GM12865 (cell line): ENCODE results near the gene CERKL.

Experiments
- DNase-seq: peaks from one replicate; pipeline ENCODE4 v3.0.0; 2010; ENCODE audit warnings: low read depth
- H3K4me3 ChIP-seq: 2 replicates; pipeline ENCODE4 v1.5.1; 2011; ENCODE audit warnings: mild to moderate bottlenecking, low read depth, low read length, control low read depth
- CTCF ChIP-seq: IDR thresholded peaks from 2 replicates; pipeline ENCODE4 v1.5.1; 2011; ENCODE audit warnings: low read length, control low read depth, low read depth, inconsistent platforms; ENCODE audit not compliant: insufficient read depth; ENCODE audit errors: missing control alignments

CERKL gene

DNA sequence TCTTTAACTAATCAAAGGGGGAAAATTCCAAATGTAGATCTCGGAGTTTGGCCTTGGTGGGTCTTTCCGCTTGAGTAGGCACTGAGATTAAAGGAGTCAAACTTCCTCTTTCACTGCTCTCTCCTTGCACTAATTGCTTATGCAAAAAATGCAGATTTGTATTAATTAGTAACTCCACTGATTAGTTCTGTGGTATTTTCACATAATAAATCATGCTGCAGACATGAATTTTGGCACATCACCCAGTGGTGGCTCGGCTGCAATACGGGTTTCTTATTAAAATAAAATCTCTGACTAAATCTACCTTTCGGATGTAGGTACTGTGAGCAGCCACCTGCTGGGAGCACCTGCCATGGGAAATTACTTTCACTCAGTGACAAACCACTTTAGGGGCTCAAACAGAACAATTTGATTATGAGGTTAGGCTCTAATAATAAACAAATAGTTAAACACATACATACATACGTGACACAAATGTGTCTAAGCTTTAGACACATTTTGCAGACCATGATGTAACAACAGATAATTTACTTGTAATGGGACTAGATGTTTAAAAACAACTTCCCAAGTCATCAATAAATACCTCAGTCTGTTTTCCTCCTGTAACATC is 29.8 kb upstream of the CERKL start:
- no peak for TF ChIP-seq CTCF
- no peak overlapping the region for H3K4me3 ChIP-seq
- no peak for DNase-seq

GRCh38 chr2:181685150-181685688 is 28.3 kb upstream of the CERKL start:
- DNase-seq, result no peak
- no peak for TF ChIP-seq CTCF
- no peak overlapping the region for H3K4me3 ChIP-seq

DNA sequence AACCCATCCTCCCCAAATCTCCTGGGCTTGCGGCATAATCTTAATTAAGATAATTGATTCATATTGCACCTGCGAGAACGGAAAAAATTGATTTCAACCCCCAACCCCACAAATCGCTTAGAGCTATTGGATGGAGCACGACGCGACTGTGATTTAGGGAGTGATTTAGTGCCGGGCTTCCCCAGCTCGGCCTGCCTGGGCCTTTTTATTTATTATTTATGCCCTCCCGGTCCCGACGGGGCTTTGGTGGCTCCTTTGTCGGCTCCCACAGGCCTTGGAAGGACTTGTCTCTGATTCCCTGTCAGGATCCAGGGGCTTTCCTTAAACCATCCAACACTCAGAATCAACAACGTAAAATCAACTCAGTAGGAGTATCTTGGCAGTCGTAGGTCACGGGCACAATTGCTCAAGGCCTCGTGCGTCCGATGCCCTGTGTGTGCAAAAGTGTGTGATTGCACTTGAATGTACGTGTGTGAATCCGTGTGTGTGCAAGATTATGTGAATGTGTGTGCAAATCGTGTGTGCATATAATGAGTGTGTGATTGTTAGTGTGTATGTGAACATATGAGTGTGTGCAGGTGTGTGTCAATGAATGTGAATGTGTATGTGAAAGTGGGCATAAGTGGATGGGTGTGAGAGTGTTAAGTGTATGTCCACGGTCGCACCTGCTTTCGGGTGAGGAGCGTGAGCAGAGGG is 27.7 kb upstream of the CERKL start:
- no peak overlapping the region for H3K4me3 ChIP-seq
- no peak for TF ChIP-seq CTCF
- no peak for DNase-seq

DNA sequence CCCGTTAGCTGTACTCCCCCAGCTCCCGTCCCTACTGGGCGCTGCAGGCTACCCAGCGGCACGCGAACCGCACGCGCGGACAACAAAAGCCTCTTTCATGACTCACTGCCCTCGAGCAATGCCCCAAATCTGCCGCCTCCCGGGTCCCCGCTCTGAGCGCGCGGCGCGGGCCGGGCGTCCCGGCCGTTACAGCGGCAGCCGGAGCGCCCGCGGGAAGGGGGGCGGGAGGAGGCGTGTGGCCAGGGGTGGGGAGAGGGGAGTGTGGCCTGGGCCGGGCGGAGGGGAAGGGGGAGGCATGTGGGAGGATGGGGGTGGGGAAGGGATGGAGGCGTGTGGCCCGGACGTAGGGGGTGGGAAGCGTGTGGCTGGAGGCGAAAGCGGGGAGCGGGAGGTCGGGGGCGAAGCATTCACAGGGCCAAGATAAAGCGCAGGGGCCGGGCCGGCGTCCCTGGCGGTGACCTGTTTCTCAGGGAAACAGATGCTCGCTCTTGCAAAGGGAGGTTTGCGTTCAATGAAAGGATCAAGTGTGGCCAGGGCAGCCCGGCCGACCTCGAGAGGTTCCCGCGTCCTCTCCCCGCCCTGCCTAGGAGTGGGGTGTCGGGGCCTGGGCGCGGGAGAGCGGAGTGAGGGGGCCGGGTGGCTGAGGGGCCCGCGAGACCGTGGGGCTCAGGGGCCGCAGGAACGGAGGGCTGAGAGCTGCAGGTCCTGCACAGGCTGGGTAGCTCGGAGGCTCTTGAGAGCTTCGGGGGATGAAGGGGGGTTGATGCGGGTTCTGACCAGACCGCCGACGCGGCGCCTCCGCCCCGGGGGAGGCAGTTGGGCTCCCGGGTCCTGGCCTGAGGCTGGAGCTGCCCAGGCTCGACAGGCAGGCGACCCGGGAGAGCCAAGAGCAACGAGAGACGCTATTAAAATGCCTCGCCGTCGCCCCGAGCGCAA is 26.9 kb upstream of the CERKL start:
- TF ChIP-seq CTCF, result no peak
- no peak overlapping the region for H3K4me3 ChIP-seq
- no peak for DNase-seq

DNA sequence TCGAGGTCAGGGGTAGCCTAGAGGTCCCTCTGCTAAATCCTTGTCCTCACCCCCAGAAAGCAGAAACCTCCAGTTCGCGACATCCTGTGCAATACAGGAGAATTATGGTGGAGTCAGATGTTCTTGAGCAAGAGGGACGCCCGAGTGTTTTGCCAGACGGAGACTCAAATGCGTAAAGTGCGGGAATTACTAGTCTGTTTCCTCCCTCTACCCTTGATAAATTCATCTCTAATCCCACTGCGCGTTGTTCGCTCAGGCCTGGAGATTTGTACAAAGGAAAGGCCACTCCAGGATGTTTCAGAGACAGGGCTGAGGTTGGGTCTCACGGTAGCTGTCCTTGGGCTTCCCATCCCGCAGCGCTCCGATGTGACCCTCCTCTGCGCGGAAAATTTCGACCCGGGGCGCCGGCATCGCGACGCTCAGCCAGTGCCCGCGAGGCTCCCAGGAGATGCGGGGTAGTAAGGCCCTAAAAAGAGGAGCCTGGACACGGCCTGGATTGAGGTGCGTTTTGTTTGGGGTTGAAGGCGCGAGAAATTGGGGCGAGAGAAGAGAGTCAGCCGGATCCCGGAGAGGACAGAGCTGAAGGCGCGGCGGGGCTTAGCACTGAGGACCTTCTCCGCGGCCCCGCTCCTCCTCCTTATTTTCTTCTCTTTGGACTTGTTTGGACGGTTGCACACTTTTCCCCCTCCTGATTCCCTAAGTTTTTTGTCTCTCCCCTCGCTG is 26.1 kb upstream of the CERKL start:
- TF ChIP-seq CTCF, result no peak
- DNase-seq, result no peak
- no peak overlapping the region for H3K4me3 ChIP-seq

GRCh38 chr2:181682026-181682789 is 25.3 kb upstream of the CERKL start:
- no peak overlapping the region for H3K4me3 ChIP-seq
- no peak for TF ChIP-seq CTCF
- no peak for DNase-seq
